K562 (cell line): Measurements from ENCODE around the gene MYO1A. TPM values are rescaled to one million over a fixed set of nuclear protein-coding genes. Genes with fewer than 3 reads are reported as not detected.

Experiments
- ADNP ChIP-seq: fragments of 200-800 bp; sonication (Bioruptor generic); IDR thresholded peaks from 2 replicates; pipeline ENCODE4 v1.6.1; 2016; ENCODE audit warnings: missing genetic modification characterization, missing compliant biosample characterization
- BCLAF1 ChIP-seq, 2 experiments: fragments of 450-650 bp in 1 of 2; IDR thresholded peaks; 2 replicates each; pipeline ENCODE4 v1.6.1; 2011 to 2017; ENCODE audit warnings: low read depth in 2 of 2, antibody characterized with exemption in 1 of 2, borderline replicate concordance in 1 of 2, low read length in 1 of 2, mild to moderate bottlenecking in 1 of 2, mixed read lengths in 1 of 2; ENCODE audit not compliant: control insufficient read depth in 1 of 2
- CREM ChIP-seq: IDR thresholded peaks from 2 replicates; pipeline ENCODE4 v1.6.1; 2014; ENCODE audit warnings: antibody characterized with exemption, low read depth
- DMBX1 ChIP-seq: fragments of 250-450 bp; sonication (Bioruptor Pico); IDR thresholded peaks from 2 replicates; pipeline ENCODE4 v1.8.0; 2022; ENCODE audit warnings: inconsistent platforms, mild to moderate bottlenecking, moderate library complexity, borderline replicate concordance
- FOXK1 ChIP-seq: sonication (generic); formaldehyde crosslinking; IDR thresholded peaks from 2 replicates; pipeline ENCODE4 v1.8.0; 2022; ENCODE audit warnings: missing genetic modification reagents, mild to moderate bottlenecking, borderline replicate concordance
- HES1 ChIP-seq: fragments of 450-650 bp; IDR thresholded peaks from 2 replicates; pipeline ENCODE4 v1.6.1; 2016; ENCODE audit warnings: low read depth, mild to moderate bottlenecking, moderate library complexity
- MAFG ChIP-seq: fragments of 450-650 bp; conservative IDR thresholded peaks from 2 replicates; pipeline ENCODE4 v1.6.1; 2016; ENCODE audit warnings: missing genetic modification characterization, missing compliant biosample characterization
- MTA3 ChIP-seq: fragments of 450-650 bp; formaldehyde crosslinking; IDR thresholded peaks from 2 replicates; pipeline ENCODE4 v1.6.1; 2017; ENCODE audit warnings: mild to moderate bottlenecking, borderline replicate concordance
- NELFE ChIP-seq: IDR thresholded peaks from 2 replicates; pipeline ENCODE4 v1.6.1; 2011; ENCODE audit warnings: mild to moderate bottlenecking; ENCODE audit not compliant: insufficient read depth, insufficient read length
- PCBP1 ChIP-seq: fragments of 200-400 bp; formaldehyde crosslinking; IDR thresholded peaks from 2 replicates; pipeline ENCODE4 v1.6.1; 2018; ENCODE audit warnings: mild to moderate bottlenecking, low read depth, low read length; ENCODE audit not compliant: poor library complexity, severe bottlenecking
- RAD51 ChIP-seq: fragments of 450-650 bp; IDR thresholded peaks from 2 replicates; pipeline ENCODE4 v1.7.1; 2016; ENCODE audit warnings: low read depth, mild to moderate bottlenecking, borderline replicate concordance
- STAT5A ChIP-seq: IDR thresholded peaks from 2 replicates; pipeline ENCODE4 v1.6.1; 2012; ENCODE audit warnings: low read length, inconsistent platforms, borderline replicate concordance
- TFAM ChIP-seq: fragments of 250-450 bp; sonication (Bioruptor Pico); conservative IDR thresholded peaks from 2 replicates; pipeline ENCODE4 v1.5.0; 2021; ENCODE audit warnings: mild to moderate bottlenecking, moderate library complexity
- UBTF ChIP-seq, 2 experiments: IDR thresholded peaks; 2 replicates each; pipeline ENCODE4 v1.6.1; 2012; ENCODE audit warnings: improper control_type of control experiment in 2 of 2, low read depth in 2 of 2, low read length in 2 of 2, borderline replicate concordance in 1 of 2
- ZBED1 ChIP-seq: IDR thresholded peaks from 2 replicates; pipeline ENCODE4 v1.6.1; 2014
- ZNF12 ChIP-seq: sonication (generic); formaldehyde crosslinking; IDR thresholded peaks from 2 replicates; pipeline ENCODE4 v1.4.0; 2020; ENCODE audit warnings: mild to moderate bottlenecking, missing genetic modification reagents
- ZNF23 ChIP-seq: fragments of 250-450 bp; sonication (Bioruptor Pico); IDR thresholded peaks from 2 replicates; pipeline ENCODE4 v1.4.0; 2020; ENCODE audit warnings: mild to moderate bottlenecking
- ZNF586 ChIP-seq: fragments of 450-650 bp; formaldehyde crosslinking; conservative IDR thresholded peaks from 2 replicates; pipeline ENCODE4 v1.4.0; 2020; ENCODE audit warnings: mild to moderate bottlenecking, moderate library complexity
- ZNF785 ChIP-seq: fragments of 250-450 bp; sonication (Bioruptor Pico); IDR thresholded peaks from 2 replicates; pipeline ENCODE4 v1.4.0; 2020; ENCODE audit warnings: mild to moderate bottlenecking
- polyA plus RNA-seq, 8 experiments: library from polyadenylated mRNA; depleted of rRNA in 4 of 8; stranded (reverse) in 5 of 8; unstranded in 3 of 8; fragments of >200 nt; fragmentation: Nextera tagmentation in 2 of 8; fragmentation: Illumina TruSeq in 1 of 8; extraction: Ambion mirVana in 2 of 8; extraction: Trizol in 1 of 8; gene quantifications; 2 replicates each; pipeline versions ENCODE4 v1.2.1 to v1.2.3, GENCODE V29; 2011 to 2014; ENCODE audit warnings: inconsistent platforms in 1 of 8, missing spikeins in 1 of 8
- total RNA-seq, 7 experiments: library from RNA; depleted of rRNA in 6 of 7; stranded (reverse); fragments of >200 nt in 6 of 7; fragmentation: Illumina TruSeq in 2 of 7; extraction: Trizol in 2 of 7; gene quantifications; 2 replicates each; pipeline versions ENCODE4 v1.2.1 to v1.2.3, GENCODE V29; 2011 to 2021; ENCODE audit warnings: low replicate concordance in 1 of 7
- TF ChIP-seq, protein P1 (sequence below), 3 experiments: fragments of 200-800 bp in 1 of 3; sonication (Bioruptor generic) in 1 of 3; sonication (generic) in 1 of 3; formaldehyde crosslinking in 1 of 3; IDR thresholded peaks; 2 replicates each; pipeline versions ENCODE4 v1.6.1 to v1.8.0; 2016 to 2022; ENCODE audit warnings: mild to moderate bottlenecking in 2 of 3, missing compliant biosample characterization in 2 of 3, missing genetic modification characterization in 2 of 3, missing genetic modification reagents in 1 of 3

The MYO1A gene
- total and polyA plus RNA-seq, 9 of the 15 experiments (the other 6 are each of a cell fraction or from before 2014, with no cell fraction given), result 0.03 to 0.29 (median 0.14) TPM; not detected in 2

DNA sequence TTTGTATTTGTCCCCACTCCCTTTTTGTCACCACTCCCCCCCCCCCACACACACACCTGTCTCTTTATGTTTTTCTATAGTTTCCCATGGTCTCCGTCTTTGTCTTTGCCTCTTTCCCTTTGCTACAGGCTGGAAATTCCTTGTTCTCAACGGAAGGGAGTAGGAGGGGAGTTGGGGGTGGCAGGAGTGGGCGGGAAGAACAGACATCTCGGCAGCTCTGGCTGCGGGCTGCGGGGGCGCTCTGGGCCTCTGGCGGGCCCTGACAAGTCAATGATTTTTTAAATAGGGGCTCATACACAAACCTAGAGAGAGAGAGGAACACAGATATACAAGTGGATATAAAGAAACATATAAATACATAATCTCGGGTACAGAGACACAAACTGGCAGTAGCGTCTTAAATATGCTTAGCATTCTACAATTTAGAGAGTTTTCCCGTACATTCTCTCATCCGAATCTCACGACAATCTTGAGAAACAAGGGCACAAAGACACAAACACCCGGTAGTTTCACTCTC is 36.6 kb upstream of the MYO1A start (continued):
- TF ChIP-seq BCLAF1 (IDR thresholded peaks at IDR 0.05; ENCODE audit: borderline replicate concordance in 1 of 2, control insufficient read depth in 1 of 2, low read depth in 2 of 2, low read length in 1 of 2), result no peak
- TF ChIP-seq FOXK1 (CRISPR knock-in tag), result no peak
- TF ChIP-seq ZNF12, result no peak
- TF ChIP-seq PCBP1, result no peak
- no peak for TF ChIP-seq ZNF586 (CRISPR knock-in tag)
- TF ChIP-seq STAT5A, result no peak
- no peak for TF ChIP-seq ZBED1
- TF ChIP-seq TFAM, result no peak
- no peak for TF ChIP-seq MAFG (tag)
- TF ChIP-seq, protein P1, sequence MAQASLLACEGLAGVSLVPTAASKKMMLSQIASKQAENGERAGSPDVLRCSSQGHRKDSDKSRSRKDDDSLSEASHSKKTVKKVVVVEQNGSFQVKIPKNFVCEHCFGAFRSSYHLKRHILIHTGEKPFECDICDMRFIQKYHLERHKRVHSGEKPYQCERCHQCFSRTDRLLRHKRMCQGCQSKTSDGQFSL (CRISPR knock-in tag; IDR thresholded peaks at IDR 0.05), result 0 out of 2 replicates have a peak, but pooled peaks have one; percentile 51
- TF ChIP-seq, protein P1 (tag; IDR thresholded peaks at IDR 0.05), result 0 out of 4 replicates have a peak, but pooled peaks of 1 of the 2 experiments have one; percentile 75
- TF ChIP-seq ZNF785 (CRISPR knock-in tag), result no peak
- TF ChIP-seq ZNF23 (CRISPR knock-in tag), result no peak
- TF ChIP-seq MTA3, result 0 out of 2 replicates have a peak, but pooled peaks have one; percentile 14
- TF ChIP-seq UBTF (IDR thresholded peaks at IDR 0.05; ENCODE audit: borderline replicate concordance in 1 of 2, low read depth in 2 of 2, low read length in 2 of 2), result 0 out of 4 replicates have a peak, but pooled peaks of 1 of the 2 experiments have one; percentile 8
- TF ChIP-seq DMBX1 (CRISPR knock-in tag), result no peak
- TF ChIP-seq NELFE, result no peak
- TF ChIP-seq CREM, result peak; percentile 35; the same call in 1 of the 2 replicates
- no peak for TF ChIP-seq RAD51
- TF ChIP-seq ADNP (tag), result no peak
- TF ChIP-seq HES1, result no peak
